ENCODE results near the gene SPTBN4.
A peak's percentile ranks its signal among the peaks of the same experiment; 100 is the strongest.
"Not testable (repeated sequence)": the region's sequence is repeated elsewhere in the genome, so short reads cannot be mapped to it uniquely, and the experiment has no call there.

The SPTBN4 gene

GRCh38 chr19:40466985-40467734, at the start of gene SPTBN4:
TSS of gene SPTBN4 (plus strand) at chr19:40467001. CDS start at chr19:40472622, 5,621 bp downstream.
- no peak for DNase-seq (ENCODE audit: low read depth, low spot score)

GRCh38 chr19:40417643-40417981, 49.2 kb upstream of the SPTBN4 start:
- no peak for DNase-seq (ENCODE audit: low read depth, low spot score)

GRCh38 chr19:40418040-40418439, 48.8 kb upstream of the SPTBN4 start:
- no peak for DNase-seq (ENCODE audit: low read depth, low spot score)

- no peak for DNase-seq (ENCODE audit: low read depth, low spot score)
Observed at GRCh38 chr19:40419066-40419612, 47.7 kb upstream of the SPTBN4 start.

- no peak for DNase-seq (ENCODE audit: low read depth, low spot score)
Observed at GRCh38 chr19:40419780-40420179, 47.0 kb upstream of the SPTBN4 start.

GRCh38 chr19:40420451-40420765, 46.4 kb upstream of the SPTBN4 start:
- DNase-seq (ENCODE audit: low read depth, low spot score), result no peak

GRCh38 chr19:40420766-40421765, 45.7 kb upstream of the SPTBN4 start:
- peak; percentile 99 for DNase-seq (ENCODE audit: low read depth, low spot score)

- no peak for DNase-seq (ENCODE audit: low read depth, low spot score)
Observed at GRCh38 chr19:40421993-40422747, 44.6 kb upstream of the SPTBN4 start.

- DNase-seq (ENCODE audit: low read depth, low spot score), result no peak
Observed at GRCh38 chr19:40422748-40423566, 43.8 kb upstream of the SPTBN4 start.

GRCh38 chr19:40423938-40424337, 42.9 kb upstream of the SPTBN4 start:
- DNase-seq (ENCODE audit: low read depth, low spot score), result no peak

GRCh38 chr19:40424637-40425449, 42.0 kb upstream of the SPTBN4 start:
- DNase-seq (ENCODE audit: low read depth, low spot score), result peak; percentile 85

GRCh38 chr19:40425450-40426287, 41.1 kb upstream of the SPTBN4 start, which contains the start of gene SERTAD1:
TSS of gene SERTAD1 (minus strand) at chr19:40425992. CDS start at chr19:40423546, 2,446 bp downstream.
- peak; percentile 100 for DNase-seq (ENCODE audit: low read depth, low spot score)

- not testable (repeated sequence) for DNase-seq (ENCODE audit: low read depth, low spot score)
Observed at GRCh38 chr19:40428197-40428596, 38.6 kb upstream of the SPTBN4 start.

- not testable (repeated sequence) for DNase-seq (ENCODE audit: low read depth, low spot score)
Observed at GRCh38 chr19:40430242-40430641, 36.6 kb upstream of the SPTBN4 start.

GRCh38 chr19:40431698-40432097, 35.1 kb upstream of the SPTBN4 start:
- DNase-seq (ENCODE audit: low read depth, low spot score), result no peak

- DNase-seq (ENCODE audit: low read depth, low spot score), result peak; percentile 19
Observed at GRCh38 chr19:40432760-40433159, 34.0 kb upstream of the SPTBN4 start.

- peak; percentile 89 for DNase-seq (ENCODE audit: low read depth, low spot score)
Observed at GRCh38 chr19:40433391-40434216, 33.2 kb upstream of the SPTBN4 start.

- DNase-seq (ENCODE audit: low read depth, low spot score), result no peak
Observed at GRCh38 chr19:40438284-40438683, 28.5 kb upstream of the SPTBN4 start.

All from ELF-1 (cell line).